Breast epithelium (tissue), 4 donors: ENCODE measurements around the gene ELMO1. TPM values are rescaled to one million over a fixed set of nuclear protein-coding genes. Genes with fewer than 3 reads are reported as not detected.

Experiments
- DNase-seq, 2 donors: peaks; one replicate each; pipeline ENCODE4 v3.0.0-alpha.2; 2019; ENCODE audit warnings: low spot score in 2 of 2
- H3K27ac ChIP-seq, 2 donors: fragments of 200-600 bp; sonication (generic) in 1 of 2; one replicate each; pipeline ENCODE4 v1.5.1; 2016 to 2019; ENCODE audit warnings: mild to moderate bottlenecking in 1 of 2
- H3K27me3 ChIP-seq, 2 donors: fragments of 200-600 bp; sonication (generic) in 1 of 2; one replicate each; pipeline versions ENCODE4 v1.5.1 to v1.6.0; 2017 to 2019; ENCODE audit warnings: control low read depth in 1 of 2, mild to moderate bottlenecking in 1 of 2
- H3K36me3 ChIP-seq: fragments of 200-600 bp; one replicate; pipeline ENCODE4 v1.5.1; 2019
- H3K4me1 ChIP-seq, 2 donors: fragments of 200-600 bp; sonication (generic); one replicate each; pipeline ENCODE4 v1.5.1; 2016 to 2019; ENCODE audit warnings: control low read depth in 1 of 2
- H3K4me3 ChIP-seq, 3 donors: fragments of 200-600 bp; sonication (generic); 1 replicate in 2 of 3; 2 replicates in 1 of 3; pipeline ENCODE4 v1.5.1; 2016 to 2019; ENCODE audit warnings: mild to moderate bottlenecking in 3 of 3, moderate library complexity in 2 of 3
- H3K9me3 ChIP-seq, 2 donors: fragments of 200-600 bp; sonication (generic) in 1 of 2; one replicate each; pipeline ENCODE4 v1.5.1; 2016 to 2019; ENCODE audit warnings: control low read depth in 1 of 2
- CTCF ChIP-seq, 3 donors: fragments of 450-650 bp; IDR thresholded peaks; one replicate each; pipeline ENCODE4 v1.5.1; 2016 to 2017; ENCODE audit warnings: antibody characterized with exemption in 3 of 3, mild to moderate bottlenecking in 3 of 3, moderate library complexity in 3 of 3
- POLR2A ChIP-seq: fragments of 450-650 bp; IDR thresholded peaks from one replicate; pipeline ENCODE4 v1.6.1; 2016; ENCODE audit warnings: antibody characterized with exemption, mild to moderate bottlenecking, moderate library complexity
- POLR2AphosphoS5 ChIP-seq, 3 donors: sonication (generic); formaldehyde crosslinking; IDR thresholded peaks; one replicate each; pipeline ENCODE4 v1.6.1; 2017; ENCODE audit warnings: antibody characterized with exemption in 3 of 3
- intact Hi-C: fragments of 100-400 bp; cut with DNase I; formaldehyde crosslinking; loops from one replicate; pipeline ENCODE4 v1.15.1; 2023; ENCODE audit warnings: low total_unique reads
- total RNA-seq, 3 donors: library from RNA; depleted of rRNA; stranded (reverse); fragments of >200 nt; gene quantifications; one replicate each; pipeline ENCODE4 v1.1.0, GENCODE V29; 2016

Gene ELMO1
- total RNA-seq, 3 donors from 2014 or later, result 49.5 to 110 (median 66.9) TPM

GRCh38 chr7:36878288-36878687 is 570.4 kb downstream of the ELMO1 start:
- Histone ChIP-seq H3K4me1 (no peaks in the 10 kb centered on the region), H3K27ac (no peak overlapping the region), H3K9me3 (no peaks in the 10 kb centered on the region), H3K27me3 (no peaks in the 10 kb centered on the region), H3K4me3 (no peak overlapping the region), H3K36me3 (no peaks in the 10 kb centered on the region)
- no peak for TF ChIP-seq POLR2AphosphoS5 (IDR thresholded peaks at IDR 0.05)
- no peak for TF ChIP-seq POLR2A
- TF ChIP-seq CTCF (IDR thresholded peaks at IDR 0.05), result no peak
- intact Hi-C loops, result no loop called here
- no peak for DNase-seq

GRCh38 chr7:36875794-36876193 is 572.9 kb downstream of the ELMO1 start:
- DNase-seq, result no peak
- intact Hi-C loops, result no loop called here
- Histone ChIP-seq H3K4me1 (no peaks in the 10 kb centered on the region), H3K27me3 (no peaks in the 10 kb centered on the region), H3K36me3 (no peaks in the 10 kb centered on the region), H3K4me3 (no peak overlapping the region), H3K27ac (no peak overlapping the region), H3K9me3 (no peaks in the 10 kb centered on the region)
- TF ChIP-seq CTCF (IDR thresholded peaks at IDR 0.05) (no peak), POLR2A (no peak), POLR2AphosphoS5 (IDR thresholded peaks at IDR 0.05) (no peak)

GRCh38 chr7:36874041-36874440 is 574.6 kb downstream of the ELMO1 start:
- Histone ChIP-seq H3K27ac (no peak overlapping the region), H3K9me3 (no peaks in the 10 kb centered on the region), H3K27me3 (no peaks in the 10 kb centered on the region), H3K36me3 (no peaks in the 10 kb centered on the region), H3K4me1 (no peaks in the 10 kb centered on the region), H3K4me3 (no peak overlapping the region)
- TF ChIP-seq POLR2AphosphoS5 (IDR thresholded peaks at IDR 0.05) (no peak), POLR2A (no peak), CTCF (IDR thresholded peaks at IDR 0.05) (no peak)
- no peak for DNase-seq
- intact Hi-C loops, result no loop called here

- no peaks in the 10 kb centered on the region for H3K9me3 ChIP-seq
- intact Hi-C loops, result no loop called here
- no peaks in the 10 kb centered on the region for H3K27me3 ChIP-seq
- no peak overlapping the region for H3K4me3 ChIP-seq
- no peaks in the 10 kb centered on the region for H3K4me1 ChIP-seq
- TF ChIP-seq POLR2A (no peak), POLR2AphosphoS5 (IDR thresholded peaks at IDR 0.05) (no peak), CTCF (IDR thresholded peaks at IDR 0.05) (no peak)
- no peak overlapping the region for H3K27ac ChIP-seq
- no peak for DNase-seq
- no peaks in the 10 kb centered on the region for H3K36me3 ChIP-seq
Measured at GRCh38 chr7:36871863-36872262, 576.8 kb downstream of the ELMO1 start.

- H3K4me1 ChIP-seq, result no peaks in the 10 kb centered on the region
- TF ChIP-seq POLR2A (no peak), POLR2AphosphoS5 (IDR thresholded peaks at IDR 0.05) (no peak), CTCF (IDR thresholded peaks at IDR 0.05) (no peak)
- DNase-seq, result no peak
- no peaks in the 10 kb centered on the region for H3K36me3 ChIP-seq
- no peaks in the 10 kb centered on the region for H3K27me3 ChIP-seq
- intact Hi-C loops, result no loop called here
- H3K4me3 ChIP-seq, result no peak overlapping the region
- no peak overlapping the region for H3K27ac ChIP-seq
- H3K9me3 ChIP-seq, result no peaks in the 10 kb centered on the region
Measured at GRCh38 chr7:36871355-36871738, 577.3 kb downstream of the ELMO1 start.
